Activated naive CD4-positive, alpha-beta T cell treated with anti-CD3 and anti-CD28 coated beads, Interleukin-2, amount 50 U/mL, for 72 hours (primary cell): Measurements from ENCODE around the gene PTX4. TPM values are rescaled to one million over a fixed set of nuclear protein-coding genes. Genes with fewer than 3 reads are reported as not detected.
A peak's percentile ranks its signal among the peaks of the same experiment; 100 is the strongest.

Experiments used
- ATAC-seq, 2 donors: fragments of 150-1000 bp; cut with Tn5 transposase; 2 replicates each; pipeline ENCODE4 v1.10.0; 2021; ENCODE audit warnings: mild to moderate bottlenecking in 2 of 2, moderate library complexity in 2 of 2
- DNase-seq, 2 donors: peaks; one replicate each; pipeline ENCODE4 v3.0.0; 2021 to 2022; ENCODE audit warnings: low spot score in 2 of 2
- H3K27ac Mint-ChIP-seq, 2 donors: one replicate each; pipeline ENCODE4 v1.8.0; 2022; ENCODE audit warnings: mild to moderate bottlenecking in 2 of 2, mixed read lengths in 2 of 2
- H3K36me3 Mint-ChIP-seq, 2 donors: one replicate each; pipeline ENCODE4 v1.8.0; 2022; ENCODE audit warnings: mixed read lengths in 2 of 2
- H3K9me3 Mint-ChIP-seq, 2 donors: one replicate each; pipeline ENCODE4 v1.8.0; 2022; ENCODE audit warnings: mixed read lengths in 2 of 2
- total RNA-seq, 2 donors: library from RNA; stranded (reverse); gene quantifications; one replicate each; pipeline ENCODE4 v1.2.3, GENCODE V29; 2022

Gene PTX4, protein sequence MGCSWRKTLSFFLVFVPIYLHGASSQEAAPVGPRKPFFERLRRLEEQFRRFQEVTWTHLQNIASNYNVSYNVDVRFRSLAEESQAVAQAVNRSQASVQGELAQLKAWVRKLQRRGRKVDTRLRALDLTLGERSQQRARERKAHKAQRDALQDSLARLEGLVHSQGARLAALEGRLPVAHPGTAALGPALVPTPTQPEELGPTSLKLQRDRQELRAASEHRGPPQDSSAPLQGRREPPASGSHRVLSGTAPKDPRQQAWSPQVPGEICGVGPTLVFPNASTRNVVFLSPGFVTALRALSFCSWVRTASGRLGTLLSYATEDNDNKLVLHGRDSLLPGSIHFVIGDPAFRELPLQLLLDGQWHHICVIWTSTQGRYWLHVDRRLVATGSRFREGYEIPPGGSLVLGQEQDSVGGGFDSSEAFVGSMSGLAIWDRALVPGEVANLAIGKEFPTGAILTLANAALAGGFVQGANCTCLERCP
- not detected for total RNA-seq

- Mint-ChIP-seq H3K36me3 (peaks cover 0 to 7% of the 10 kb centered on the region in 2 donors), H3K27ac (peak within 1 kb of the TSS in 1 of 2 donors; percentile 77), H3K9me3 (no peaks in the 10 kb centered on the region)
- ATAC-seq (no peak), DNase-seq (no peak)
These were observed at the start of gene PTX4 for GRCh38 chr16:1488619-1489018. Gene PTX4, minus strand, starts transcription at chr16:1488944. Its CDS starts 35 bp downstream, at chr16:1488909.

DNA sequence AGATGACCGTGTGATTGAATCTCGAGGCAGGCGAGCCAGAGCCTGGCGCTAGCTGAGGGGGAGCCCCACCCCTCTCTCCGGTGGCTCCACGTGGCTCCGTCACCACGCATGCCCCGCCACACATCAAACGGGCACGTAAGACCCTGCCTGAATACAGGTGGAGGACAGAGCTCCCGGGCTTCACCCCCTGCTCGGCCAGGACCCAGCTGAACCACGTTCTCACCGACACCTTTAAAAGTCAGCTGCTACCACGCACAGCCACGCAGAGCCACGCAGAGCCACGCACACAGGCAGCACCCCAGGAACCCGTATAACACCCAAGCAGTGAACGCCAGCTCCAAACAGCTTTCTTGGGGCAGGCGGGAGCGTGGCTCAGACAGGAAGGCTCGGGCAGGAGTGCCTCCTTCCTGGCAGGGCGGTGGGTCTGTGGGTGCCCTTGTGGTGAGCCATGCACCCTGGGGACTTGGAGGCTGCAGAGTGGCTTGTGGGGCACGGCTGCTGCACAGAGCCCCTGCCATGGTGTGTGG lies 49.1 kb upstream of the PTX4 start:
- peak in 1 of 2 donors; percentile 9 for ATAC-seq
- Mint-ChIP-seq H3K9me3 (no peaks in the 10 kb centered on the region), H3K36me3 (peaks cover 31 to 36% of the 10 kb centered on the region in 2 donors), H3K27ac (peak overlapping the region; percentile 89 to 96)
- no peak for DNase-seq

GRCh38 chr16:1537138-1537577 lies 48.4 kb upstream of the PTX4 start:
- H3K9me3 Mint-ChIP-seq: no peaks in the 10 kb centered on the region
- ATAC-seq: no peak
- peaks cover 31 to 36% of the 10 kb centered on the region in 2 donors for H3K36me3 Mint-ChIP-seq
- peak overlapping the region; percentile 89 to 90 for H3K27ac Mint-ChIP-seq
- no peak for DNase-seq

GRCh38 chr16:1536601-1537000 lies 47.9 kb upstream of the PTX4 start:
- peak overlapping the region; percentile 89 to 90 for H3K27ac Mint-ChIP-seq
- no peak for DNase-seq
- H3K36me3 Mint-ChIP-seq: peaks cover 31 to 36% of the 10 kb centered on the region in 2 donors
- no peak for ATAC-seq
- H3K9me3 Mint-ChIP-seq: no peaks in the 10 kb centered on the region

DNA sequence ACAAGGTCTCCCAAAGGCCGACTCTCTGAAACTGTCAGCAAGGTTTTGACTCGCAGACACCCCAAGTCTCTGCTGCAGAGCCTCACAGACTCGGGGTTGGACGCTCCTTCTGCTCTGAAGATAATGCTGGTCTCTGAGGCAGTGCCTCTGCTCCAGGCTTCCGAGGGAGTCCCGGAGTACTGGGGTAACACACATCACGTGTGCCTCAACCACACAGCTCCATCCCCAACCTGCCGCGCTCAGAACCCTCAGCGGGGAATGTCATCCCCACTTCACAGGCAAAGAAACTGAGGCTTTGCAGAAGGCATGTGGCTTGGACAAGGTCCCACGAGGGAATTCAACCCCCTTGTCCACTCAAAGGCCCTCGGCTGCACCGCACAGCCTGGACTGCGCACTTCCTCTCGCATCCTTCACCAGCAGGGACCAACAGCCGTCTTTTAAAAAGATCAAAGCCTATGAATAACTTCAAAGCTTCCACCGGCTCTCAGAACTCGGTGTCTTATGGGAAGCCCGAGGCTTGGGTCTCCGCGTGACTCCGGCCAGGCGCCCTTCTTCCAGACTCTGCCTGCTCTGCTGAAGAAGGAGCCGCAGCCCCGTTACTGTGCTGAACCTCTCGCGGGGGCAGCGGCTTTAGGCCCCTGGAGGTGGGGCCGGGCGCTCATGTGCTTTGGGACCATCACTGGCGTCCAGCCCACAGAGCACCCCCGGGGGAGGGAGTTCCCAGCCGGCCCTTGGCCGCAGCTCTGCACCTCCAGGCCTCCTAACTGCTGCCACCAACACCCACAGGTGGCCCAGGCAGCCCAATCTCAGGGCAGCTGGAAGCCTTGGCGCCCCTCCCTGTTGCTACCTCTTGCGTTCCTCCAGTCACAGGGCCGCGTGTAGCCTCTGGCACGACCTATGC lies 46.9 kb upstream of the PTX4 start:
- Mint-ChIP-seq H3K36me3 (peaks cover 31 to 36% of the 10 kb centered on the region in 2 donors), H3K9me3 (no peaks in the 10 kb centered on the region), H3K27ac (peak overlapping the region; percentile 89 to 94)
- no peak for DNase-seq
- peak; percentile 47 to 58 for ATAC-seq

DNA sequence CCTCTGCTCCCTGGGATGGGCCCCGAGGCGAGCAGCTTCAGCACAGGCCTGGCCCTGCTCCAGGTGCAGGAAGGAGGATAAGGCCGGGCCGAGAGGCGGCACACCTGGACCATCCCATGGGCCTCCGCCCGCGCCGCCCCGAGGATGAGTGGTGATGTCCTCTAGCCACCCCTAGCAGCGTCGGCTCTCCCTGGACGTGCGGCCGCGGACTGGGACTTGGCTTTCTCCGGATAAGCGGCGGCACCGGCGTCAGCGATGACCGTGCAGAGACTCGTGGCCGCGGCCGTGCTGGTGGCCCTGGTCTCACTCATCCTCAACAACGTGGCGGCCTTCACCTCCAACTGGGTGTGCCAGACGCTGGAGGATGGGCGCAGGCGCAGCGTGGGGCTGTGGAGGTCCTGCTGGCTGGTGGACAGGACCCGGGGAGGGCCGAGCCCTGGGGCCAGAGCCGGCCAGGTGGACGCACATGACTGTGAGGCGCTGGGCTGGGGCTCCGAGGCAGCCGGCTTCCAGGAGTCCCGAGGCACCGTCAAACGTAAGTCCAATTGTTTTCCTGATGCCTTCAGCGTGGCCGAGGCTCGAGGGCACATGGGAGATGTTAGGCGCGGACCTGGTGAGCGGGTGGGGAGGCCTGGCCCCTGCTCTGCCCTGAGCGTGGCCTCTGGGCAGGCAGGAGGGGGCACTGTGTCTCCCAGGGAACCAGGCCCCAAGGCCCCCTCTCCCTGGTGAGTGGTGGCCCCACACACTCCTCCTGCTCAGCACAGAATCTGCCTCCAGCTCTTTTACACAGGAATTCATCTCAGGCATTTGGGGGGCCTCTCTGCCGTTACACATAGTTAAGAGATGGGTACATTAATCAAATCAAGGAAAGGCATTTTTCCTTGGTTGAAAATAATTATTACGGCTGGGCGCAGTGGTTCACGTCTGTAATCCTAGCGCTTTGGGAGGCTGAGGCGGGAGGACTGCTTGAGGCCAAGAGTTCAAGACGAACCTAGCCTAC lies 45.6 kb upstream of the PTX4 start:
- Mint-ChIP-seq H3K36me3 (peaks cover 31 to 36% of the 10 kb centered on the region in 2 donors), H3K9me3 (no peaks in the 10 kb centered on the region), H3K27ac (peak overlapping the region; percentile 89 to 94)
- DNase-seq (peak in 1 of 2 donors; percentile 46), ATAC-seq (peak; percentile 28 to 35)

- peak; percentile 21 to 38 for ATAC-seq
- Mint-ChIP-seq H3K9me3 (no peaks in the 10 kb centered on the region), H3K36me3 (peaks cover 31 to 36% of the 10 kb centered on the region in 2 donors), H3K27ac (peak within 1 kb of the TSS; percentile 89 to 94)
- no peak for DNase-seq
These were observed 44.8 kb upstream of the PTX4 start, which contains the start of gene TMEM204 for GRCh38 chr16:1533443-1533951. Gene TMEM204, plus strand, starts transcription at chr16:1533666. Its CDS starts 610 bp downstream, at chr16:1534276.

- Mint-ChIP-seq H3K36me3 (peaks cover 30 to 35% of the 10 kb centered on the region in 2 donors), H3K27ac (no peak overlapping the region), H3K9me3 (no peaks in the 10 kb centered on the region)
- DNase-seq (no peak), ATAC-seq (no peak)
These were observed 44.0 kb upstream of the PTX4 start for GRCh38 chr16:1532771-1533170.

- H3K27ac Mint-ChIP-seq: no peak overlapping the region
- H3K36me3 Mint-ChIP-seq: peaks cover 24 to 29% of the 10 kb centered on the region in 2 donors
- ATAC-seq (no peak), DNase-seq (no peak)
- H3K9me3 Mint-ChIP-seq: no peaks in the 10 kb centered on the region
These were observed 43.5 kb upstream of the PTX4 start for GRCh38 chr16:1532081-1532760.

GRCh38 chr16:1531638-1531910 lies 42.8 kb upstream of the PTX4 start:
- peaks cover 19 to 23% of the 10 kb centered on the region in 2 donors for H3K36me3 Mint-ChIP-seq

GRCh38 chr16:1530883-1531637 lies 42.3 kb upstream of the PTX4 start:
- DNase-seq (no peak), ATAC-seq (no peak)
- Mint-ChIP-seq H3K36me3 (peaks cover 17 to 18% of the 10 kb centered on the region in 2 donors), H3K9me3 (no peaks in the 10 kb centered on the region), H3K27ac (peak overlapping the region in 1 of 2 donors; percentile 21)

More at GRCh38 chr16:1531638-1531910, 42.8 kb upstream of the PTX4 start:
- ATAC-seq (no peak), DNase-seq (no peak)
- Mint-ChIP-seq H3K27ac (peak overlapping the region in 1 of 2 donors; percentile 21), H3K9me3 (no peaks in the 10 kb centered on the region)

GRCh38 chr16:1530349-1530882 lies 41.7 kb upstream of the PTX4 start:
- H3K27ac Mint-ChIP-seq: peak overlapping the region; percentile 64 to 78
- H3K9me3 Mint-ChIP-seq: no peaks in the 10 kb centered on the region
- peaks cover 11 to 14% of the 10 kb centered on the region in 2 donors for H3K36me3 Mint-ChIP-seq
- DNase-seq (no peak), ATAC-seq (no peak)

- Mint-ChIP-seq H3K9me3 (no peaks in the 10 kb centered on the region), H3K36me3 (peaks cover 0 to under 1% of the 10 kb centered on the region in 2 donors), H3K27ac (no peak overlapping the region)
- no peak for DNase-seq
- ATAC-seq: no peak
These were observed 40.3 kb upstream of the PTX4 start for GRCh38 chr16:1528921-1529537.
